Measurements from ENCODE around the gene UBTFL1. TPM values are rescaled to one million over a fixed set of nuclear protein-coding genes. Genes with fewer than 3 reads are reported as not detected.

Gene UBTFL1
- total RNA-seq, 1 donor from 2014 or later, result not detected

DNA sequence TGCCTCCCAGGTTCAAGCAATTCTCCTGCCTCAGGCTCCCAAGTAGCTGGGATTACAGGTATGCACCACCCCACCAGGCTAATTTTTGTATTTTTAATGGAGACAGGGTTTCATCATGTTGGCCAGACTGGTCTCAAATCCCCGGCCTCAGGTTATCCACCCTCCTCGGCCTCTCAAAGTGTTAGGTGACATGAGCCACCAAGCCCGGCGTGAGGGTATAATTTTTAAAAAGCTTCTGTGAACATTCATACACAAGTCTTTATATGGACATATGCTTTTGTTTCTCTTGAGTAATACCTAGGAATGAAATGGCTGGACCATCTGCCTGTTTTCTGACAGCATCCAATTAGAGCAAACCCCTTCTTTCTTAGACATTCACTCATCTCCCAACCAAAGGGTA, 34.4 kb downstream of the UBTFL1 start:
- H3K9me3 ChIP-seq (replicated peaks), result no peaks in the 10 kb centered on the region
- H3K27ac ChIP-seq (replicated peaks), result no peak overlapping the region
- H3K36me3 ChIP-seq, result no peaks in the 10 kb centered on the region
- intact Hi-C loops (cut with micrococcal nuclease), result no loop called here
- no peaks in the 10 kb centered on the region for H3K4me1 ChIP-seq
- H3K27me3 ChIP-seq (ENCODE audit: low read depth), result peaks cover 4% of the 10 kb centered on the region
- DNase-seq, result no peak
- H3K4me3 ChIP-seq, result no peak overlapping the region
- TF ChIP-seq, protein P1, sequence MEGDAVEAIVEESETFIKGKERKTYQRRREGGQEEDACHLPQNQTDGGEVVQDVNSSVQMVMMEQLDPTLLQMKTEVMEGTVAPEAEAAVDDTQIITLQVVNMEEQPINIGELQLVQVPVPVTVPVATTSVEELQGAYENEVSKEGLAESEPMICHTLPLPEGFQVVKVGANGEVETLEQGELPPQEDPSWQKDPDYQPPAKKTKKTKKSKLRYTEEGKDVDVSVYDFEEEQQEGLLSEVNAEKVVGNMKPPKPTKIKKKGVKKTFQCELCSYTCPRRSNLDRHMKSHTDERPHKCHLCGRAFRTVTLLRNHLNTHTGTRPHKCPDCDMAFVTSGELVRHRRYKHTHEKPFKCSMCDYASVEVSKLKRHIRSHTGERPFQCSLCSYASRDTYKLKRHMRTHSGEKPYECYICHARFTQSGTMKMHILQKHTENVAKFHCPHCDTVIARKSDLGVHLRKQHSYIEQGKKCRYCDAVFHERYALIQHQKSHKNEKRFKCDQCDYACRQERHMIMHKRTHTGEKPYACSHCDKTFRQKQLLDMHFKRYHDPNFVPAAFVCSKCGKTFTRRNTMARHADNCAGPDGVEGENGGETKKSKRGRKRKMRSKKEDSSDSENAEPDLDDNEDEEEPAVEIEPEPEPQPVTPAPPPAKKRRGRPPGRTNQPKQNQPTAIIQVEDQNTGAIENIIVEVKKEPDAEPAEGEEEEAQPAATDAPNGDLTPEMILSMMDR (IDR thresholded peaks at IDR 0.05; ENCODE audit: borderline replicate concordance), result no peak

DNA sequence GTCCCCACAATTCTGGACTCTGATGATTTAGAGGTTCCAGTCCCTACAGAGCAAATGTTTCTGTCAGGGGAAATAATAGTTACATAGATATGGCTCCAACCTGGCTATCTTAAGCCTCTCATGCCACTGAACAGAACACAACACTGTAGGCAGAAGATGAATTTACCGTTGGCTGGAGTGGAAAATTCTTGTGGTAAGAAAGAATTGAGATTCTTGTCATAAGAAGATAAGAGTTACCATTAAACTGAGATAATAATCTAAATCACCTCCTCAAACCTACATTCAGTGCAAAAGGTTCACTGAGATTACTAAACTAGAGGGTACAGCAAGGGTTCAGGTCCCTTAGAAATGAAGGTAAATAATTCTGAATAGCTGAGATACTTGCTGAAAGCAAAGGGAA, 38.6 kb downstream of the UBTFL1 start:
- TF ChIP-seq, protein P1 (IDR thresholded peaks at IDR 0.05; ENCODE audit: borderline replicate concordance), result no peak
- Histone ChIP-seq H3K4me1 (no peaks in the 10 kb centered on the region), H3K4me3 (no peak overlapping the region), H3K27me3 (ENCODE audit: low read depth) (peaks cover 10% of the 10 kb centered on the region), H3K27ac (replicated peaks) (no peak overlapping the region), H3K36me3 (no peaks in the 10 kb centered on the region), H3K9me3 (replicated peaks) (no peaks in the 10 kb centered on the region)
- intact Hi-C loops (cut with micrococcal nuclease), result no loop called here
- no peak for DNase-seq

DNA sequence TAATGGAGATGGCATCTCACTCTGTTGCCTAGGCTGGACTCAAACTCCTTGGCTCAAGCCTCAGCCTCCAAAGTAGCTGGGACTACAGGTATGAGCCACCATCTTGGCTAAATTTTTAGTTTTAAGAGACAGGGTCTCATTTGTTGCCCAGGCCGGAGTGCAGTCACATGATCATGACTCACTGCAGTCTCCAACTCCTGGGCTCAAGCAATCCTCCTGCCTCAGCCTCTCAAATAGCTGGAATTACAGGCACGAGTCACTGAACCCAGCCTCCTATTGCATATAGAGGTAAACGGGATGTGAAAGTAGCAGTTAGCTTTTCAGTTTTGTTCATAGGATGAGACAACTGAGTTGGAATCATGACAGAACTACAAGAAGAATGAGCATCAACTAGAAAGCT, 39.2 kb downstream of the UBTFL1 start:
- no peak for DNase-seq
- Histone ChIP-seq H3K27me3 (ENCODE audit: low read depth) (peaks cover 10% of the 10 kb centered on the region), H3K27ac (replicated peaks) (no peak overlapping the region), H3K9me3 (replicated peaks) (no peaks in the 10 kb centered on the region), H3K36me3 (no peaks in the 10 kb centered on the region), H3K4me1 (no peaks in the 10 kb centered on the region), H3K4me3 (no peak overlapping the region)
- TF ChIP-seq, protein P1 (IDR thresholded peaks at IDR 0.05; ENCODE audit: borderline replicate concordance), result no peak
- intact Hi-C loops (cut with micrococcal nuclease), result no loop called here

DNA sequence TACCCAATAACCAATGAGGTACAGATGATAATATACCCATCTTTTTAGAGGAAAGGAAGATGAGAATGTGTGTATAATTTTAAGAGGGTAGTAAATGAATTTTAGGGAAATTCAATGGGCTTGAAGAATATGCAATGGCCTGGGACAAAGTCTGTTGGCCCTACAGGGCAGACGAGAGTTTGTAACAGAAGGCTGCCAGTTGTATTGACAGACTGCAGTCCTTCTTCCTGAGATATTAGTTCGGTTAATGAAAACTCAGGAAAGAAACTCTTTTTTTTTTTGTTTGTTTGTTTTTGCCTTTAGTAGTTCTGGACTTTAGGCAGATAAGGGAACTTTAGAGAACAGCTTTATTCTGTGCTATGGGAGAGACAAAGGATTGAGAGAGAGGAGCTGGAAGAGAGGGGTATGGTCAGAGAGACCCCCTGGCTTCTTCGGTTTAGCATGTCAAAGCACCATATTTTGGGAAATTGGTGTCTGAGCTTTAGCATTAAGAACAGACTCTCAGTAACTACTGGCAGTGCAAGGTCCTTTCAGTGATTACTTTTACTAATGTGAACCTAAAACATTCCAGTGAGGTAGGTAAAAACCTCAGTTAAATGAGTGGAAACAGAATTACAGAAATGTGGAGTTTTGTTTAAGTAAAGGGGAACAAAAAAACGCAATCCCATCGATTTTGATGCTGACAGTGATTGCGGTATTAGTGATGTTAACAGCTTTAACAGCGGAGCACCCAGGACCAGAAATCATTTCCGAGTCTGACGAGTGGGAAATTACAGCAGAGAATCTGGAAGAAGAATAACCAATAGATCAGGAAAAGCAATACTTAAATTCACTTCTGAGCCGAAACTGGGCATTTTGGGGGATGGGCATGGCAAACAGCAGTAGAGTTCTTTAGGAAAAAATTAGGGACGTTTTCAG, 48.1 kb downstream of the UBTFL1 start:
- no peaks in the 10 kb centered on the region for H3K9me3 ChIP-seq (replicated peaks)
- H3K36me3 ChIP-seq, result no peaks in the 10 kb centered on the region
- TF ChIP-seq, protein P1 (IDR thresholded peaks at IDR 0.05; ENCODE audit: borderline replicate concordance), result no peak
- H3K4me3 ChIP-seq, result peak overlapping the region; percentile 71
- peaks cover 19% of the 10 kb centered on the region for H3K4me1 ChIP-seq
- H3K27me3 ChIP-seq (ENCODE audit: low read depth), result peaks cover 15% of the 10 kb centered on the region
- no peak for DNase-seq
- H3K27ac ChIP-seq (replicated peaks), result peak overlapping the region; percentile 60
- intact Hi-C loops (cut with micrococcal nuclease), result no loop called here

DNA sequence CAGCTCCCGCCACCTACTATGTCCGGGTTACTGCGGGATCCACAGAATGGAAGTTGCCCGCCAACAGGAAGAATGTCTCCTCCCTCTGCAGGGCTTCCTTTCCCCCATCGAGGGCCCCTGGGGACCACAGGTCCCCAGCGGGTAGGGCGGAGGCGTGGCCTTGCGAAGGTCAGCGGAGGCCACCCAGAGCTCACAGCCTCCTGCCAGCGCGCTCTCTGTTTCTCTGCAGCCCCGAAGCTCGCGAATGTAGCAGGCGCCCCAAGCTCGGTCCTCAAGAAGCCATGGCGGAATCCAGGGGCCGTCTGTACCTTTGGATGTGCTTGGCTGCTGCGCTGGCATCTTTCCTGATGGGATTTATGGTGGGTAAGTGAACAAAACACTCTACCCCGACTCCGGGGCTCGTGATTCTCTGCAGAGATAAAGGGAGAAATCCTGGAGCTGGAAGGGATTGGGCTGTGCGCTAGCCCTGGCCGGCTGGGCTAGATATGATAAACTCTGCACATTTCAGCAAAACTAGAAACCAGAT, 48.8 kb downstream of the UBTFL1 start, which contains the start of gene NAALAD2:
TSS of gene NAALAD2 (plus strand) at position 186 of the 526 bp plus-strand sequence. CDS start at position 282, 96 bp downstream.
- intact Hi-C loops (cut with micrococcal nuclease), result no loop called here
- DNase-seq, result peak; percentile 53

More for the DNA sequence above, 48.8 kb downstream of the UBTFL1 start, which contains the start of gene NAALAD2:
- Histone ChIP-seq H3K4me1 (peaks cover 19% of the 10 kb centered on the region), H3K4me3 (peak within 1 kb of the TSS; percentile 71), H3K27ac (replicated peaks) (peak within 1 kb of the TSS; percentile 60), H3K36me3 (no peaks in the 10 kb centered on the region), H3K27me3 (ENCODE audit: low read depth) (peaks cover 15% of the 10 kb centered on the region), H3K9me3 (replicated peaks) (no peaks in the 10 kb centered on the region)
- TF ChIP-seq, protein P1 (IDR thresholded peaks at IDR 0.05; ENCODE audit: borderline replicate concordance), result no peak
